Subcutaneous adipose tissue (tissue), 4 donors: ENCODE measurements around the gene PKHD1. TPM values are rescaled to one million over a fixed set of nuclear protein-coding genes. Genes with fewer than 3 reads are reported as not detected.

Experiments used
- total RNA-seq, 4 donors: library from RNA; depleted of rRNA; stranded (reverse); fragments of >200 nt; gene quantifications; one replicate each; pipeline ENCODE4 v1.1.0, GENCODE V29; 2016
- TF ChIP-seq, protein P1 (sequence below): fragments of 450-650 bp; IDR thresholded peaks from one replicate; pipeline ENCODE4 v1.5.1; 2016; ENCODE audit warnings: low read depth, mild to moderate bottlenecking, control low read depth, antibody characterized with exemption, moderate library complexity

PKHD1 gene
- total RNA-seq, 4 donors from 2014 or later = under 0.01 to 1.1 (median 0.35) TPM

DNA sequence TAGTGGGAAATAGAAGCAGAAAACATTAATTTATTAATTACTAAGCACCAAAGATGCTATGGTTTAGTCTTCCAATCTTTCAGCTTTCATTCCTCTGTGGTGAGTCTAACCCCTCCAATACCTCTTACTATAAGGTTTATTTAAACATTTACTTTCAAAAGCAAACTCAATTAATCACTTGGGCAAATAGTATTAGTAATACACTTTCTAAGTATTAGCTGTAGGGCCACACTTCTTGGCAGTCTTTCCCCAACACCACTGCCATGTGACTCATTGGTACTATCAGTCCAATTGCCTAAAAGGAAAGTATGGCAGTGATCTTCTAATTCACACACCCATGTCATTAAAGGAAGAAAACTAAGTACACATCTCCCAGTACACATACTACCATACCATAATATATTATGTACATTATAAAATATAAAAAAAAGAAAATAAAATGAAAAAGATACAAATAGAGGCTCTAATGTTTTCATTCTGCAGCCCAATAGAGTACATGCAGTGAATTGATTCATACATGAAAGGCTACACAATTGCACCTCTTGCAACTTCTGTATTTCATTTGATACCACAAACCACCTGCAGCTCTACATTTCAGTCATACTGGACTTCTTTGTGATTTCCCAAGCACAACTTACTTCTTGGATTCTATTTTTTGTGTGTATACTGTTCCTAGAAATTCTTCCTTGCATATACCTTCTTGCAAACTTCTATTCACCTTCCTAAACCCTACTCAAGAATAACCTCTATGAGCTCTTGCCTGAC is 218.6 kb downstream of the PKHD1 start:
- TF ChIP-seq, protein P1, sequence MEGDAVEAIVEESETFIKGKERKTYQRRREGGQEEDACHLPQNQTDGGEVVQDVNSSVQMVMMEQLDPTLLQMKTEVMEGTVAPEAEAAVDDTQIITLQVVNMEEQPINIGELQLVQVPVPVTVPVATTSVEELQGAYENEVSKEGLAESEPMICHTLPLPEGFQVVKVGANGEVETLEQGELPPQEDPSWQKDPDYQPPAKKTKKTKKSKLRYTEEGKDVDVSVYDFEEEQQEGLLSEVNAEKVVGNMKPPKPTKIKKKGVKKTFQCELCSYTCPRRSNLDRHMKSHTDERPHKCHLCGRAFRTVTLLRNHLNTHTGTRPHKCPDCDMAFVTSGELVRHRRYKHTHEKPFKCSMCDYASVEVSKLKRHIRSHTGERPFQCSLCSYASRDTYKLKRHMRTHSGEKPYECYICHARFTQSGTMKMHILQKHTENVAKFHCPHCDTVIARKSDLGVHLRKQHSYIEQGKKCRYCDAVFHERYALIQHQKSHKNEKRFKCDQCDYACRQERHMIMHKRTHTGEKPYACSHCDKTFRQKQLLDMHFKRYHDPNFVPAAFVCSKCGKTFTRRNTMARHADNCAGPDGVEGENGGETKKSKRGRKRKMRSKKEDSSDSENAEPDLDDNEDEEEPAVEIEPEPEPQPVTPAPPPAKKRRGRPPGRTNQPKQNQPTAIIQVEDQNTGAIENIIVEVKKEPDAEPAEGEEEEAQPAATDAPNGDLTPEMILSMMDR = no peak

DNA sequence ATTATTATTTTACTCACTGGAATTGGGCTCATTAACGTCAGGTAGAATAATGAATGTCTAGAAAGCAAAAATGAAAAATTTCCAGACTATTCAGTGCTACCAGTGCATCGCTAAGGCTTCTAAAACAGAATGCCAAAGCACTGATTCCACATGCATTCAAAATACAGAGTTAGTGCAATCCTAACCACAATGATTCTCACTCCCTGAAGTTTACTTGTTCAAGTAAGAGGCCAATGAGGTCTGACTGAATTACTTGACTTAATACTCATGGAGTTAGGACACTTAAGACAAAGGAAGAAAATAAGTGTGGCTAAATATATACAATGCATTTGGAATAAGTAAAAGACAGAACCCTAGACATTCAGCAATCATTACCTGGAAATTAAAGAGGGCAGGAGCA is 220.5 kb downstream of the PKHD1 start:
- TF ChIP-seq, protein P1 = no peak

DNA sequence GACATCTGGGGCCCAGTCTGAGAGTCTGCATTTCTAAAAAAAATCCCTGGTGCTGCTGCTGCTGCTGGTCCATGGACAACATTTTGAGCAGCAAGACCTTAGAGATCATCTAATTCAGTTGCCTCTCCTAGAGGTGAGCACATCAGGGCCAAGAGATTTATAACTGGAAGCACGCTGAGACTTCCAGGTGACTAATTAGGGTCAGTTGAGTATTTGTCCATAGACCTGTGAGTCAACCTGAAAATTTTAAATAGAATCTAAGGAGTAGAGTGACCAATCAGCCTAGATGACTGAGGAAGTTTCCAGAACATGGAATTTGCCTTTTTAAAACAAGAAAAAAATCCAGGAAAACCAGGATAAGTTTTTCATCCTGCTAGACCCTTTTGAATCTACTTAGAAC is 221.4 kb downstream of the PKHD1 start:
- TF ChIP-seq, protein P1 = no peak

DNA sequence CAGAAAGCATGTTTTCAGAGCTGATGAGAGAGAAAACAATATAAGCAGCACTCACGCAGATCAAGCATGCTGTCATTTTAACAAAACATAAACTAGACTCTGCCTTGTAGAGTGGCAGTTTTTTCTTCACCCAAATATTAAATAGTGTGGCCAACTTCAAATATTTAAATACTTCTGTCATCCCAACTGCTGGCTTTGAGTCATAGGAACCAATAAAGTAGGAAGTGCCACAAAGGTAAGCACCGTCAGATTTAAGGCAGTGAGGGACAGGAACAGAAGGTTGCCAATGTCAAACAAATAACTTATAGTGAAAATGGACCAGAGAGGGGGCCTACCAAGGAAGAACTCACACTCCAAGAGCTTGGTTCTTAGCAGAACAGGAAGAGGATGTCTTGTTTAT is 222.2 kb downstream of the PKHD1 start:
- TF ChIP-seq, protein P1 = no peak

DNA sequence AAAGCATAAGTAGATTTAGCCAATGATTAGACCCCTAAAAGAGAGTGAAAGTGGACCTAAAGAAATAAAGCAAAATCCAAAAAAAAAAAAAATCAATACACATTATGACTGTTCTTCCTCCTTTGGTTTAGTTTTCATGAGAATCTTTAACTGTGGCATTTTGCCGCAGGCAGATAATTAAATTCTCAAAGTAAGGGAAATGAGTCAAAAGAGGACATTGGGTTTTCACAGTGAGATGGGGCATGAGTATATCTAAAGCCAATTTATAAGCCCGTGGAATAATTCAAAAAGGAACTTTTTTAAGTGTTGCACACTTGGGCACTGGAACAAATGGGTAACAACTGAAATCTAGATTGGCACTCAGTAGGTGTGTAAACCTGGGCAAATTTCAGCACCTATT is 230.3 kb downstream of the PKHD1 start:
- TF ChIP-seq, protein P1 = no peak

DNA sequence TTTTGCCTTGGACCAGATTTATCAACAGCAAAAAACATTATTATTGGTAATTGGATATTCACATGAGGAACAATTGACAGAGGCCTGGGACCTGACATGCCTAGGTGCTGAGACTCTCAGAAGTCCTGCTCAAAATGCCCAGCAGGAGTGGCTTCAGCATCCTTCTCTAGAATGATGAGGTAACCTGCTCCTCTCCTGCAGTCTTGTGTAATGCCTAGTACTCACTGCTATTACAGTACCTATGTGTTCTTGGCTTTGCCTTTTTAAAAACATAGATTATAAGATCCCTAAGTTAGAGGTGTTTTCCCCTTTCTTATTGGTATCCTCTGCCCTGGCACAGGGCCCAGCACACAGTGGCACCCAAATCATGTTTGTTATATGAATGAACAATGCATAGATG is 230.9 kb downstream of the PKHD1 start:
- TF ChIP-seq, protein P1 = no peak

DNA sequence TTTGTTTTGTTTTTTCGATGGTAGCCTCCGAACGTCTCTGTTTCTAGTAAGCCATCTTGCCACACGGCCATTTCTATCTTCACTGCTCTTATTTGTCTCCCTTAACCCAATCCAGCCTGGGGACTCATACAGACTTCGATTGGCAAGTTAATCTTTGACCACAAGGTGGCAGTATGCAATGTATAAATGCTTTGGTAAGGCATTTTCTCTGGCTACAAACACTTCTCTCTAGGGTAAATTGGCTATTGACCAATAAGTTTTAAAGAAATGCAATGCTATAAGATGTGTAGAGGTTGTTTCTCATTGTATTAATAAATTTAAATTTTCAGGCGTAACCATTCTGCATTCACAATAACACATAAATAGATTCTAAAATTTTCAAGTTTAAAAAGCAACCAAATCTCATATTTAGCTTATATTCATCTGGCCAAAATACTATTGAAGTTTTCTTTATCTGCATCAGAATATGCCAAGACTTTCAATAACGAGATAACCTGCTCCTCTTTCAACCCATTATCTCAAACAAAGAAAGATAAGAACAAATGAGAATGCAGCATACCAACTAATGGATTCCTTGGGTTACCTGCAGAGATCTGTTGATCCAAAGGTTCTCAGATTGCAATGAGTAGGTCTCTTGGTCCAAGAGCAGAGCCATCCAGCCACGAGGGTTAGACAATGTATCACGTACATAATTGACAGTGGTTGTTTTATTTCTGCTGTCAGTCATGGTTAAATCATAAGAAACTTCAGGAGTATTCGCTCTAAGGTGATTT is 231.9 kb downstream of the PKHD1 start:
- TF ChIP-seq, protein P1 = no peak
